DOHH2 (cell line): Measurements from ENCODE around the gene CCIN.

Source experiments
- EZH2phosphoT487 ChIP-seq: fragments of 200-600 bp; sonication (generic); IDR thresholded peaks from 2 replicates; pipeline ENCODE4 v1.6.1; 2017; ENCODE audit warnings: borderline replicate concordance, mild to moderate bottlenecking, antibody characterized with exemption, low read length, moderate library complexity, mixed read lengths
- TF ChIP-seq, protein P1 (sequence below): fragments of 200-600 bp; sonication (generic); IDR thresholded peaks from one replicate; pipeline ENCODE4 v1.5.1; 2014; ENCODE audit warnings: antibody characterized with exemption, mild to moderate bottlenecking, low read depth, low read length; ENCODE audit not compliant: poor library complexity, severe bottlenecking

DNA sequence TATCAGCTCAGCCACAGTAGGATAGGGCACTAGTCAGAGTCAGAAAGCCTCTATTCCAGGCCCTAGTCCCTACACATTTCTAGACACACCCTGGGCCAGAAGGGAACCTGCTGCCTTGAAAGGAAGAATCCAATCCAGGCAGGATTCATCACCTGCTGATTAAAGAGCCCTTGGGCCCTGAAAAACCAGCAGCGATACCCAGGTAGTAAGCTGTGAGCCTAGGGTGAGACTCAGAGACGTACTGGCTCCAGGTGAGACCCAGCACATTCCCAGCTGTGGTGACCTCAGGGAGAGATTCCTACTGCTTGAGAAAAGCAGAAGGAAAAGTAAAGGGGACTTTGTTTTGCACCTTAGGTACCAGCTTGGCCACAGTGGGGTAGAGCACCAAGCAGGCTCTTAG lies 4.7 kb downstream of the CCIN start:
- TF ChIP-seq, protein P1, sequence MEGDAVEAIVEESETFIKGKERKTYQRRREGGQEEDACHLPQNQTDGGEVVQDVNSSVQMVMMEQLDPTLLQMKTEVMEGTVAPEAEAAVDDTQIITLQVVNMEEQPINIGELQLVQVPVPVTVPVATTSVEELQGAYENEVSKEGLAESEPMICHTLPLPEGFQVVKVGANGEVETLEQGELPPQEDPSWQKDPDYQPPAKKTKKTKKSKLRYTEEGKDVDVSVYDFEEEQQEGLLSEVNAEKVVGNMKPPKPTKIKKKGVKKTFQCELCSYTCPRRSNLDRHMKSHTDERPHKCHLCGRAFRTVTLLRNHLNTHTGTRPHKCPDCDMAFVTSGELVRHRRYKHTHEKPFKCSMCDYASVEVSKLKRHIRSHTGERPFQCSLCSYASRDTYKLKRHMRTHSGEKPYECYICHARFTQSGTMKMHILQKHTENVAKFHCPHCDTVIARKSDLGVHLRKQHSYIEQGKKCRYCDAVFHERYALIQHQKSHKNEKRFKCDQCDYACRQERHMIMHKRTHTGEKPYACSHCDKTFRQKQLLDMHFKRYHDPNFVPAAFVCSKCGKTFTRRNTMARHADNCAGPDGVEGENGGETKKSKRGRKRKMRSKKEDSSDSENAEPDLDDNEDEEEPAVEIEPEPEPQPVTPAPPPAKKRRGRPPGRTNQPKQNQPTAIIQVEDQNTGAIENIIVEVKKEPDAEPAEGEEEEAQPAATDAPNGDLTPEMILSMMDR: no peak
- TF ChIP-seq EZH2phosphoT487: no peak
